PC-3 (cell line): Measurements from ENCODE around the gene IGSF23.

Experiments used
- CTCF ChIP-seq: fragments of 300-600 bp; sonication (generic); conservative IDR thresholded peaks from 2 replicates; pipeline ENCODE4 v1.5.1; 2017; ENCODE audit warnings: antibody characterized with exemption, low read depth, mild to moderate bottlenecking, low read length
- EZH2 ChIP-seq: fragments of 300-600 bp; sonication (generic); IDR thresholded peaks from one replicate; pipeline ENCODE4 v1.6.1; 2017; ENCODE audit warnings: antibody characterized with exemption, mild to moderate bottlenecking, low read length; ENCODE audit not compliant: unreplicated experiment
- EZH2phosphoT487 ChIP-seq: fragments of 300-600 bp; sonication (generic); IDR thresholded peaks from 2 replicates; pipeline ENCODE4 v1.6.1; 2018; ENCODE audit warnings: mild to moderate bottlenecking, antibody characterized with exemption, low read length, borderline replicate concordance

GRCh38 chr19:44685877-44686276 is 72.5 kb downstream of the IGSF23 start:
- TF ChIP-seq CTCF (no peak), EZH2 (no peak), EZH2phosphoT487 (no peak)
